OCI-LY3 (cell line): Measurements from ENCODE around the gene GEMIN2.

Experiments used
- EZH2phosphoT487 ChIP-seq: fragments of 200-600 bp; shearing (Covaris generic); IDR thresholded peaks from 2 replicates; pipeline ENCODE4 v1.6.1; 2018; ENCODE audit warnings: antibody characterized with exemption, mixed run types, low read depth
- TF ChIP-seq, protein P1 (sequence below): fragments of 200-600, 300-600 bp; sonication (generic); IDR thresholded peaks from 2 replicates; pipeline ENCODE4 v1.5.1; 2014; ENCODE audit warnings: antibody characterized with exemption, low read length, low read depth

DNA sequence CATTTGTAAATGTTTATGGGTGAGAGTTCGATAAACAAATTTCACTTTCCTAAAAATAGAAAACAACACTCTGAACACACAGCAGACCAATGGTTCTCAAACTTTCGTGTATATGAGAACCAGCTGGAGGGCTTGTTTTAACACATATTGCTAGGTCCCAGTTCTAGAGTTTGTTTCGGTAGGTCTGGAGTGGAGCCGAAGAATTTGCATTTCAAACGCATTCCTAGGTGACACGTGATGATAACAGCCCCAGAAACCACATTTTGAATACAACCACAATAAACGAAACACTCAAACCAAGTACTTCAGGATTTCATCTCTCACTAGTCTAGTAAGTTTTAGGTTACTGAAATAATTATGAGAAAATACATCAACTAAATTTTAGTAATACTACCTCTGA is 28.2 kb upstream of the GEMIN2 start:
- TF ChIP-seq, protein P1, sequence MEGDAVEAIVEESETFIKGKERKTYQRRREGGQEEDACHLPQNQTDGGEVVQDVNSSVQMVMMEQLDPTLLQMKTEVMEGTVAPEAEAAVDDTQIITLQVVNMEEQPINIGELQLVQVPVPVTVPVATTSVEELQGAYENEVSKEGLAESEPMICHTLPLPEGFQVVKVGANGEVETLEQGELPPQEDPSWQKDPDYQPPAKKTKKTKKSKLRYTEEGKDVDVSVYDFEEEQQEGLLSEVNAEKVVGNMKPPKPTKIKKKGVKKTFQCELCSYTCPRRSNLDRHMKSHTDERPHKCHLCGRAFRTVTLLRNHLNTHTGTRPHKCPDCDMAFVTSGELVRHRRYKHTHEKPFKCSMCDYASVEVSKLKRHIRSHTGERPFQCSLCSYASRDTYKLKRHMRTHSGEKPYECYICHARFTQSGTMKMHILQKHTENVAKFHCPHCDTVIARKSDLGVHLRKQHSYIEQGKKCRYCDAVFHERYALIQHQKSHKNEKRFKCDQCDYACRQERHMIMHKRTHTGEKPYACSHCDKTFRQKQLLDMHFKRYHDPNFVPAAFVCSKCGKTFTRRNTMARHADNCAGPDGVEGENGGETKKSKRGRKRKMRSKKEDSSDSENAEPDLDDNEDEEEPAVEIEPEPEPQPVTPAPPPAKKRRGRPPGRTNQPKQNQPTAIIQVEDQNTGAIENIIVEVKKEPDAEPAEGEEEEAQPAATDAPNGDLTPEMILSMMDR, result no peak
- TF ChIP-seq EZH2phosphoT487, result no peak
